ENCODE measurements around the gene LRCH4.
A peak's percentile ranks its signal among the peaks of the same experiment; 100 is the strongest.

The LRCH4 gene

GRCh38 chr7:100586266-100587025, 517 bp upstream of the LRCH4 start, which contains the start of gene FBXO24:
Gene FBXO24 (plus strand): TSS chr7:100586328. CDS start chr7:100586626, 298 bp downstream.
- H3K9me3 ChIP-seq (ENCODE audit: insufficient read depth, low read length): no peaks in the 10 kb centered on the region
- peak within 1 kb of the TSS; percentile 96 for H3K4me2 ChIP-seq (ENCODE audit: low read length)
- peak within 1 kb of the TSS; percentile 94 for H3K9ac ChIP-seq (ENCODE audit: low read length)
- 0 out of 2 replicates have a peak, but pooled peaks cover 6% of the 10 kb centered on the region for H3K27me3 ChIP-seq (ENCODE audit: low read depth, low read length)
- 0 out of 2 replicates have a peak, but pooled peaks cover 2% of the 10 kb centered on the region for H4K20me1 ChIP-seq (ENCODE audit: insufficient read depth, low read length)
- TF ChIP-seq CTCF (IDR thresholded peaks at IDR 0.05; ENCODE audit: low read depth, low read length) (no peak), EZH2phosphoT487 (IDR thresholded peaks at IDR 0.05; ENCODE audit: low read depth) (no peak)
- peak within 1 kb of the TSS; percentile 87 for H2AFZ ChIP-seq (ENCODE audit: low read depth, low read length)
- H3K36me3 ChIP-seq (replicated peaks; ENCODE audit: low read depth, low read length): peaks cover 3% of the 10 kb centered on the region
- H3K79me2 ChIP-seq (ENCODE audit: low read length): peaks cover 8% of the 10 kb centered on the region
- peaks cover 24% of the 10 kb centered on the region for H3K4me1 ChIP-seq (ENCODE audit: low read length)
- H3K27ac ChIP-seq (ENCODE audit: low read length): peak within 1 kb of the TSS; percentile 85
- peak within 1 kb of the TSS; percentile 86 for H3K4me3 ChIP-seq (ENCODE audit: low read length)

GRCh38 chr7:100584683-100585510, 1.0 kb downstream of the LRCH4 start:
- Histone ChIP-seq H3K4me1 (ENCODE audit: low read length) (peaks cover 24% of the 10 kb centered on the region), H3K9me3 (ENCODE audit: insufficient read depth, low read length) (no peaks in the 10 kb centered on the region), H4K20me1 (ENCODE audit: insufficient read depth, low read length) (0 out of 2 replicates have a peak, but pooled peaks cover 2% of the 10 kb centered on the region), H3K4me3 (ENCODE audit: low read length) (peak overlapping the region; percentile 86), H2AFZ (ENCODE audit: low read depth, low read length) (no peak overlapping the region), H3K9ac (ENCODE audit: low read length) (peak overlapping the region; percentile 94), H3K4me2 (ENCODE audit: low read length) (peak overlapping the region; percentile 96), H3K36me3 (replicated peaks; ENCODE audit: low read depth, low read length) (peaks cover 13% of the 10 kb centered on the region), H3K79me2 (ENCODE audit: low read length) (peaks cover 8% of the 10 kb centered on the region), H3K27ac (ENCODE audit: low read length) (peak overlapping the region; percentile 85; the same call in 1 of the 2 replicates), H3K27me3 (ENCODE audit: low read depth, low read length) (0 out of 2 replicates have a peak, but pooled peaks cover 6% of the 10 kb centered on the region)
- no peak for TF ChIP-seq CTCF (IDR thresholded peaks at IDR 0.05; ENCODE audit: low read depth, low read length)
- TF ChIP-seq EZH2phosphoT487 (IDR thresholded peaks at IDR 0.05; ENCODE audit: low read depth): no peak

- Histone ChIP-seq H3K4me1 (ENCODE audit: low read length) (peaks cover 24% of the 10 kb centered on the region), H3K27ac (ENCODE audit: low read length) (peak overlapping the region; percentile 59)
- TF ChIP-seq EZH2phosphoT487 (IDR thresholded peaks at IDR 0.05; ENCODE audit: low read depth) (no peak), CTCF (IDR thresholded peaks at IDR 0.05; ENCODE audit: low read depth, low read length) (no peak)
Measured at GRCh38 chr7:100584054-100584682, 1.8 kb downstream of the LRCH4 start.

More at GRCh38 chr7:100584054-100584682, 1.8 kb downstream of the LRCH4 start:
- Histone ChIP-seq H3K9me3 (ENCODE audit: insufficient read depth, low read length) (no peaks in the 10 kb centered on the region), H3K36me3 (replicated peaks; ENCODE audit: low read depth, low read length) (peaks cover 15% of the 10 kb centered on the region), H3K4me2 (ENCODE audit: low read length) (peak overlapping the region; percentile 96), H3K27me3 (ENCODE audit: low read depth, low read length) (0 out of 2 replicates have a peak, but pooled peaks cover under 1% of the 10 kb centered on the region), H3K9ac (ENCODE audit: low read length) (peak overlapping the region; percentile 94), H2AFZ (ENCODE audit: low read depth, low read length) (no peak overlapping the region; the same call in 1 of the 2 replicates), H4K20me1 (ENCODE audit: insufficient read depth, low read length) (0 out of 2 replicates have a peak, but pooled peaks cover 2% of the 10 kb centered on the region), H3K79me2 (ENCODE audit: low read length) (peaks cover 8% of the 10 kb centered on the region), H3K4me3 (ENCODE audit: low read length) (peak overlapping the region; percentile 86)

Measured in OCI-LY3 (cell line).